Measurements from ENCODE around the gene L3MBTL4. TPM values are rescaled to one million over a fixed set of nuclear protein-coding genes. Genes with fewer than 3 reads are reported as not detected.
"Not testable (repeated sequence)": the region's sequence is repeated elsewhere in the genome, so short reads cannot be mapped to it uniquely, and the experiment has no call there.

L3MBTL4 gene
- total RNA-seq, 1 donor from 2014 or later: 34.2 TPM

DNA sequence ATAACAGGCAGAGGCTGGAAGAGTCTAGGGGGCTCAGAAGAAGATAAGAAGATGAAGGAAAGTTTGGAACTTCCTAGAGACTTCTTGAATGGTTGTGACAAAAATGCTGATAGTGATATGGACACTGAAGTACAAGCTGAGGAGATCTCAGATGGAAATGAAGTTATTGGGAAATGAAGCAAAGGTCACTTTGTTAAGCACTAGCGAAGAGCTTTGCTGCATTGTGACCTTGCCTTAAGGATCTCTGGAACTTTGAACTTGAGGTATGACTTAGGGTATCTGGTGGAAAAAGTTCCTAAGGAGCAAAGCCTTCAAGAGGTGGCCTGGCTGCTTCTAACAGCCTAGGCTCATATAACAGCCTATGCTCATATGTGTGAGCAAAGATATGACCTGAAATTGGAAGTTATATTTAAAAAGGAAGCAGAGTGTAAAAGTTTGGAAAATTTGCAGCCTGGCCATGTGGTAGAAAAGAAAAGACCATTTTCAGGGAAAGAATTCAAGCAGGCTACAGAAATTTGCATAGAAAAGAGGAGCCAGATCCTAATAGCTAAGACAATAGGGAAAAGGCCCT is 91.3 kb downstream of the L3MBTL4 start:
- DNase-seq (ENCODE audit: low spot score in 2 of 2) (no peak), FAIRE-seq (no peak)

DNA sequence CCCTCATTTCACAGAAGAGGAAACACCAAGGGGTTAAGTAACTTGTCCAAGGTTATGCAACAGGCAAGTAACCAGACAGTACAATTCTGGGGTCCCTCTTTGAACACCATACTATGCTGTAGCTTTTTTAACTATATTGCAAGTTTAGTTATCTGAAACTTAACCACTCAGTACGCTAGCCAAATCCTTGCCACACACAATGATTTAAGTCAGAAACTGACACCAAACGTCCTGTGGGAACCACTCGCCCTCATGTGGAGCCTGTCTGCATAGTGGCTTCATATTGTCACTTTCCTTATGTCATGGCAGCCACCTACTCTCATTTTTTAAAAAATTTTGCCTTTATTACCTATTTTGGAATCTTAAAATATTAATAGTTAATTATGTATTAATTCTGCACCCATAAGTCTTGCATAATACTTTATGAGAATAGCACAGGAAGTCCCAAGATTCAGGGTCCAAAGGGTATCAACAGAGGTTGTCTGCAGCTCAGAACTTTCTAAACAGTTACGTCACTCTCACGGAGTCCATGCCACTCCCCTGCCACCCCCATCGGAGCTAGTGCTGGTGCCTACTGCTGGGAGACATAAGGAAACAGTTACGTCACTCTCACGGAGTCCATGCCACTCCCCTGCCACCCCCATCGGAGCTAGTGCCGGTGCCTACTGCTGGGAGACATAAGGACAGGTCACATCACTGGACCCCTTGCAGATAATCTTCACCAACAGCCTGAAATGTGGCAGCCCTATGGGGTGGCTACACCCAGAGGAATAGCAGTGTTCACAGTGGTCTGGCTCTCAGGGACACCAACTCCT is 99.0 kb downstream of the L3MBTL4 start:
- FAIRE-seq (no peak), DNase-seq (ENCODE audit: low spot score in 2 of 2) (no peak)

DNA sequence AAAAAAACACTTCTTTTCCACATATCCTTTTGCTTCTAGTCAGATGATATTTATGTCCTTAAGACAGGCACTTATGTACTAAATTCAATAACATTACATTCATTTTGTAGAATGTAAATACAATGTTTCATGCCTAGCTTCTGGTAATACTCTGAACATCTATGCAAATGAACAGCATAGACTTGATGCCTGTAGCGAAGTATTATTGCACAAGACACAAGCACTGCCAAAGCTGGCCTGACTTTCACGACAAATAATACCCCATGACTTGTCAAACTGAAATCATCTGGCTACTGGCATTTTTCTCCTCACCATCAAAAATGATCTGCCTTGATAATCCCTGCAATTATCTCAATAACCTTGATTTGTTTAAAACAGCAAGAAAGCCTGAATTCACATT is 101.3 kb downstream of the L3MBTL4 start:
- no peak for DNase-seq (ENCODE audit: low spot score in 2 of 2)
- FAIRE-seq: no peak

DNA sequence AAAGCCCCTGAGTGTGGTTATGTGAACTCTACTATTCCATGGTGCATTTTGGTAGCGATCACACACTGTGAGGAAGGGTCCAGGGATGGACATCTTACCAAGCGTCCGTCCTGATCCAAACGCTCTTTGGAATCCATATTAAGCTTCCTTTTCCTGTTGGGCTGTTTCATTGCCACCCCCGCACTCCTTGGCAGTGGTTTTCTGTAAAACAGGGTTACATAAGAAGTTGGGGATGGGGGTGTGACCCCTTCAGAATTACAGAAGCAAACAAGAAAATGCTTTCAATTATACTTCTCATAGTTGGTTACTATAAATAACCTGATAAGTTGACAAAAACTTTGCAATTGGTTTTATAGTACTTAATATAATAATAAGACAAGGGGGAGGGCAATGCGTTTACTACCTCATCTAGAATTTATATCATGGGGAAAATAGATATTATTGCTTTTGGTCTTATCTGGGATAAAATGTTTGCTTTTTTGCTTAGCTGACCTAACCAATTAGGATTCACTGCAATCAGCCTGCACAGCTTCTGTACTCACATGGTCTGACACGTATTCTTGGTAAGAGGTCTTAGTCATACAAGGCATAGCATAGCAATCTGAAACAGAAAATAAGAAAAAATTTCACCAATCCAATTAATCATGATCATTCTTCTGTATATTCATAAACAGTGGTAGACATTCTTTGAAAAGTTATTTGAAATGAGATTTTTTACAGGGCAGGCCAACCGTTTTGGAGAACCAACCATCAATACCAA is 103.1 kb downstream of the L3MBTL4 start:
- FAIRE-seq (no peak), DNase-seq (ENCODE audit: low spot score in 2 of 2) (no peak)

DNA sequence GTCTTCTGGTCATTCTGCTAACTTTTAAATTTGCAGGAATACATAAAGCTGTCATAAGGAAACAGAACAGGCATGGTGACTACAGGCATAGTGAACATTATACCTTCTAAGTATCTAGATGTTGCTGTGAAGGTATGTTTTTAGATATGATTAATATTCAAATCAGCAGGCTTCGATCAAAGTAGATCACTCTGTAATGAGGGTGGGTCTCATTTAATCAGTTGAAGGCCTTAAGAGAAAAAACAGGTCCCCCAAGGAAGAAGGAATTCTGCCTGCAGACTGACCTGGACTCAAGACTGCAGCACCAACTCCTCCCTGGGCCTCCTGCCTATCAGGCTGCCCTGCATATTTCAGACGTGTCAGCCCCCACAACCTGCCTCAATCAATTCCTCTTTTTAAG is 104.0 kb downstream of the L3MBTL4 start:
- no peak for DNase-seq (ENCODE audit: low spot score in 2 of 2)
- no peak for FAIRE-seq

- DNase-seq (ENCODE audit: low spot score in 2 of 2) (no peak), FAIRE-seq (no peak)
Observed at GRCh38 chr18:6297875-6298274, 116.8 kb downstream of the L3MBTL4 start.

DNA sequence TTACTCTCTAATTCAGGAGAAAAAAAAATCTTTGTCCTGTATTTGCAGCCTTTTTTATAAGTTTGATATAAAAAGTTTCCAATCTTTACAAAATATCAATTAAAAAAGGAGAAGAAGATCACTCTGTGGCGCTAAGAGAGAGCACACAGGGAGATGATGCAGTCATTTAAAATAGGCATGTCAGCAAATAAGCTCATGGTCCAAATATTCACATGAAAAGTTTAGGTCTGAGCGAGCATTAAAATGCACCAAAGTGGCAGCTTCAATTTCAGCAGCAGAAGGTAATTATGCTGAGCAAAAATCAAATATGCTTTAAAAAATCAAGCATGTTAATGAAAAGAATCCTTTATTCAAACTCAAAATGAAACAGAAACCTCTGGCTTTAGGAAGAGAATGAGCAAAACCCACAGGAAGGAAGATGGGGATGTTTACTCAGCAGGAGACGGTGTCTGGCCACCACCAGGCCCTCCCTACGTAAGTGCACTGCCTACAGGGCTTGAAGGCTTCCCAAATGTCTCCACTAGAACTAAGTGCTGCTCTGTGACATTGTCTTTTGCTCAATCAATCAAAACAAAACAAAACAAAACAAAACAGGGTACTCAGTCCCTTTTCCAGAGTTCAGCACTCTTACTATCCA is 120.4 kb downstream of the L3MBTL4 start:
- no peak for DNase-seq (ENCODE audit: low spot score in 2 of 2)
- FAIRE-seq: no peak

DNA sequence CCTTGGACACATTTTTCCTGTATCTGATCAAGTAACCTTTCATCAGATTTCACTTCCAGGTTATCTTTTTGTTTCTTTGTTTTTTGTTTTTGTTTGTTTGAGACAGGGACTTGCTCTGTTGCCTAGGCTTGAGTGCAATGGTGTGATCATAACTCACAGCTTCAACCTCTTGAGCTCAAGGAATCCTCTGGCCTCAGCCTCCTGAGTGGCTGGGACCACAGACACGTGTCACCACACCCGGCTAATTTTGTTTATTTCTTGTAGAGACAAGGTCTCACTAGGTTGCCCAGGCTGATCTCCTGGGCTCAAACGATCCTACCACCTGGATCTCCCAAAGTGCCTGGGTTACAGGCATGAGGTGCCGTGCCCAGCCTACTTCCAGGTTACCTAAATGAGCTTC is 124.9 kb downstream of the L3MBTL4 start:
- no peak for FAIRE-seq

GRCh38 chr18:6286585-6286984 is 128.1 kb downstream of the L3MBTL4 start:
- DNase-seq (ENCODE audit: low spot score in 2 of 2) (no peak), FAIRE-seq (no peak)

More for the DNA sequence above, 124.9 kb downstream of the L3MBTL4 start:
- no peak for DNase-seq (ENCODE audit: low spot score in 2 of 2)

DNA sequence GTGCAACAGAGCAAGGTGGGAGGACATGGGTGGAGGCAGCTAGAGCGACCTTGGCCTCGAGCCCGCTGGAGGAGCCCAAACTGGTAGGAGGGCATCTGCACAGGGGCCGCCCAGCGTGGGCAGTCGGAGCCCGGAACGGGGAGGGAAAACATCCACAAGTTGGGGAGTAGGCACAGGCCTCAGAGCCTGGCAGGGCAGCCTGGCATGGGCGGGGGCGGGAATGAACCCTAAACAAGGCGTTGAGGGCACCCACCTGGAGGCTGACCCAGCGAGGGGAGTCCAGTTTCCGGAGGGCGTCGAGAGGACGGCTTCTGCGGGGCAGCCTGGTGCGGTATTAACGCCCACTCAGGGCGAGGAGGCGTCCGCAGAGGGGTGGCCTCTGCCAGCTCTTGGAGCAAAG is 129.9 kb downstream of the L3MBTL4 start:
- no peak for DNase-seq (ENCODE audit: low spot score in 2 of 2)
- FAIRE-seq: no peak

DNA sequence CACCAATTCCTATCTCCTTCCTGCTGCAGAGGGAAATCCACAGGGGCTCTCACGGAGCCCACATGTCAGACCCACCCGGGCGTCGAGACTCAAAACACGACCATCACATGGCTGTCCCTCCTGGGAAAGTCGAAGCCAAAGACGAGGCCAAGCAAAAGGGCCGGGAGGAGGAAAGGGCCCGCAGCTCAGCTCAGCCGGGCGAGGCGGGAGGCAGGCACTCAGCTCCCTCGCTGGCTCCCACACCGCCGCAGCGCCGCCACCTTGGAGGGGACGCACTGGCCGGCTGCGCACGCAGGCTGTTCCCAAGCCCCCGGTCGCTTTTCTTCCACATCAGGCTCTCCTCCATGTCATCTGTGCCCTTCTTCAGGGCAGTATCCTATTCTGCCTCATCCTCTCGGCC is 130.4 kb downstream of the L3MBTL4 start:
- DNase-seq (ENCODE audit: low spot score in 2 of 2): no peak
- FAIRE-seq: no peak

DNA sequence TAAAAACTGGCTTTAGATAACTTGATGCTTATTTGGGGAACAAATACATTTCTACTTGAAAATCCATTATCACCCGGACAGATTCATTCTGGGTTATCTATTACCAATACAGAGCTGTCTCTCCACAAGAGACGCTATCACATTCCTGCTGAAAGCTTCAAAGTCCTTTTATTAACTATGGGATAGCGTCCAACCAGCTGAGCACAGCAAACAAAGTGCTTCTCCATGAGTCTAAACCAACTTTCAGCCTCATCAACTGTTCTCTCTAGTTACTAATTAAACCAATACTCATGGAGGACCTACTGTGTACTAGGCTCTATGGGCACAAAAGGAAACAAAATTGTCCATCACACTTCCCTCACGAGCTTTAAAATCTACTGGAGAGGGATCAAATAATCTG is 132.8 kb downstream of the L3MBTL4 start:
- DNase-seq (ENCODE audit: low spot score in 2 of 2) (no peak), FAIRE-seq (no peak)

GRCh38 chr18:6280211-6280743 is 134.4 kb downstream of the L3MBTL4 start:
- FAIRE-seq (no peak), DNase-seq (ENCODE audit: low spot score in 2 of 2) (no peak)

DNA sequence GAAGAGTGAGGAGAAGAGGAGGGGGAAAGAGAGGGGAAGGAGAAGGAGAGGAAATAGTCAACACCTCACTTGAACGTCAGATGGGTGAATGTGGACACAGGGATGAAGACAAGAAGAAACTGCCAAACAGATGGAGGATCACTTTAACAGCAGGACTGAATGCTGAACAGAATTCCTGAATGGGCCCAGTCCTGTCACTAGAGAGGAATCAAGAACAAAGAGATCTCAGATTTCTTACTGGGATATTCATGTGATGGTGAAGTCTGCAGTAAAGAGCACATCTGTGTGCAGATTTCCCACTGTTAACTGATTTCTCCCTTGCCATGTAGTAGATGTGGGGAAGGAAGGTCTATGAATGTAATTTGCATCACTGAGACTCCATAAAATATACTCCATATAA is 135.4 kb downstream of the L3MBTL4 start:
- FAIRE-seq (no peak), DNase-seq (ENCODE audit: low spot score in 2 of 2) (no peak)

DNA sequence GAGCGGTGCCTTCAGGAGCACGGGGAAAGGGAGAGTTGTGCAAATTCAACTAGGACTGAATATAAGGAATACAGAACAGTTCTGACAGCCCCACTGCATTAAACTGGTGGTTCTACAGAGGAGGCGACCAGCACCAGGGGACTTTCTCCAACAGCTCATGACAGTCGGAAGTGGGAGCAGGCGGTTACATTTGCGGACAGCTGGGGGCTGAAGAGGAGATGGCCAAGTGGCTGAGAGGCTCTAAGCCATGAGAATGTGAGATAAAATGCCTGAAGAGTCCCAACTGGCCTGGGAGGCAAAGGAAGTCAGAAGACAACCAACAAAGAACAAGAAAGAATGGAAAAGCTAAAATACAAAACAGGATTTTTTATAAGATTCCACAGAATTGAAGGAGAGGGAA is 141.3 kb downstream of the L3MBTL4 start:
- FAIRE-seq (no peak), DNase-seq (ENCODE audit: low spot score in 2 of 2) (no peak)

DNA sequence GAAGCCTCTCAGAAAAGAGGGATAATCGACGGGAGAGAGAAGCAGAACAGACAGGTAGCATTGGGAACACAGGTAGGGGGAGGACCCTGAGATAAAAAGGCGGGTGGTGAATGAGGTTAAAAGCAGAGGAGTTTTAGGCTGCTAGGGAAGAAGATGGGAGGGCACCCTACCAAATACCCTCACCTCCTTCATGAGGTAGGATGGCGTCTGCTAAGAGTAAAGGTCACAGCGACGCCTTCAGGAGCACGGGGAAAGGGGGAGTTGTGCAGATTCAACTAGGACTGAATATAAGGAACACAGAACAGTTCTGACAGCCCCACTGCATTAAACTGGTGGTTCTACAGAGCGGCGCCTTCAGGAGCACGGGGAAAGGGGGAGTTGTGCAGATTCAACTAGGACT is 142.6 kb downstream of the L3MBTL4 start:
- not testable (repeated sequence) for DNase-seq (ENCODE audit: low spot score in 2 of 2); FAIRE-seq

DNA sequence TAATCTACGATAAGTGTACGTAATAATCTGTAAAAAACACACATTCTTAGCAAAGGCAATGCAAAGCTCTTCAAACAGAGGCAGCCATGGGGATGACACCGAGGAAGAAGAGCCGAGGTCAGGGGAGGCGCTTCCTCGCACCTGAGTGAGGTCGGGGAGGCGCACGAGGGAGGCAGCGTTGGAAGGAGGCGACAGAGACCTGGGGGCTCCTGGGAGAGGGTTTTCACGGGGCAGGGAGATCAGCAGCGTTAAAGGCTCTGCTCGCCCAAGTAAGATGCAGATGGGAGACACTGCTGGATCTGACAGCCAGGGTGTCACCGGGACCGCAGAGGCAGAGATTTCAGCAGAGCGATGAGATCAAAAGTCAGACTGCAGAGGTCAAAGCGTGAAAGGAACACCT is 143.1 kb downstream of the L3MBTL4 start:
- DNase-seq (ENCODE audit: low spot score in 2 of 2): no peak
- no peak for FAIRE-seq

- DNase-seq (ENCODE audit: low spot score in 2 of 2) (no peak), FAIRE-seq (no peak)
Observed at GRCh38 chr18:6270771-6271216, 143.9 kb downstream of the L3MBTL4 start.

GRCh38 chr18:6269660-6270332 is 144.9 kb downstream of the L3MBTL4 start:
- DNase-seq (ENCODE audit: low spot score in 2 of 2) (no peak), FAIRE-seq (no peak)

GRCh38 chr18:6266212-6266611 is 148.5 kb downstream of the L3MBTL4 start:
- DNase-seq (ENCODE audit: low spot score in 2 of 2): no peak
- no peak for FAIRE-seq

Measured in frontal cortex (tissue), 4 donors.